ENCODE measurements around the gene ACY1. TPM values are rescaled to one million over a fixed set of nuclear protein-coding genes. Genes with fewer than 3 reads are reported as not detected.

Gene ACY1
- total and polyA plus RNA-seq, 2 of the 13 experiments (the other 11 are each of a cell fraction or from before 2014, with no cell fraction given), result 113 to 162 TPM

DNA sequence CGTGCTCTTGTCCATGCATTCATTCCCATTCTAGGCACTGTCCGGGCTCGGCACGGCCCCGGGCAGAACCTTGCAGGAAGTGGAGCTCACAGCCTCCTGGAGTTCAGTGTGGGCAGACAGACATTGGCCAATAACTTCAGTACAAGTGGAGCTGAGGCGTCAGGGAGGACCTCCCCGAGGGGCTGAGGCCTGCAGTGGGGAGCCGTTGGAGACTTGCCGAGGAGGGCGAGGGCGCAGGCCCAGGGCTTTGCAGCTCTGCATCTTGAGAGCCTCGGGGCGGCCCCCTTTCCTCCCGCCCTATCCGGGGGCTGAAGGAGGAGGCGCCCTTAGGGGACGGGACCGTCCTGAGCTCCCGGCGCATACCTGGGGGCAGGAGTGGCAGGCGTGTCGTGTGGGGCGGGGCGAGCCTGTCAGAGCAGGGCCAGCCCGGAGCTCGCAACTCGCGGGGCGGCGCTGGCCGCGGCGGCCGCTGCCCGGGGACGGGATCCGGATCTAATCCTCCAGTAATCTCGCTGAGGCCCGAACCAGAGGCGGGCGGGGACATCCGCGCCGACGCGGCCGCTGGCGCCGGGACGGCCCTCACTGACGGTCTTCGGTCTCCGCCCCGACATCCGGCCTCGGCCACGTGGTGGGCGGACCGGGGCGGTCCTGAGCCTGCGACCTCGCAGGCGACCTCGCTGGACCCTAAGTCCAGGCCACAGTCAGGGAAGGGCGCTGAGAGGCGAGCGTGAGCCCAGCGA lies at the start of gene ACY1 (continued):
- TF ChIP-seq ERF (CRISPR knock-in tag; IDR thresholded peaks at IDR 0.05) (peak; percentile 88; the same call in 1 of the 2 replicates), SIN3B (IDR thresholded peaks at IDR 0.05; ENCODE audit: low read length) (0 out of 2 replicates have a peak, but pooled peaks have one; percentile 12), PHF20 (CRISPR knock-in tag; IDR thresholded peaks at IDR 0.05) (peak; percentile 45; the same call in 1 of the 2 replicates), DMAP1 (CRISPR knock-in tag; IDR thresholded peaks at IDR 0.05) (peak; percentile 97), ARNT (IDR thresholded peaks at IDR 0.05) (no peak), ZNF33A (CRISPR knock-in tag; IDR thresholded peaks at IDR 0.05; ENCODE audit: borderline replicate concordance) (no peak), ZNF773 (CRISPR knock-in tag; IDR thresholded peaks at IDR 0.05; ENCODE audit: borderline replicate concordance) (peak; percentile 35; the same call in 1 of the 2 replicates), ZNF34 (CRISPR knock-in tag; IDR thresholded peaks at IDR 0.05; ENCODE audit: borderline replicate concordance) (no peak), NR3C1 (CRISPR knock-in tag; IDR thresholded peaks at IDR 0.05) (no peak), ZNF589 (CRISPR knock-in tag; conservative IDR thresholded peaks at IDR 0.05) (peak; percentile 76; the same call in 1 of the 2 replicates), RAD21 (CRISPR knock-in tag; IDR thresholded peaks at IDR 0.05) (0 out of 2 replicates have a peak, but pooled peaks have one; percentile 3), MAZ (IDR thresholded peaks at IDR 0.05; ENCODE audit: borderline replicate concordance, low read depth, low read length) (peak; percentile 80; the same call in 1 of the 2 replicates), MAZ (CRISPR knock-in tag; IDR thresholded peaks at IDR 0.05; ENCODE audit: low read depth) (peak; percentile 99), SMAD3 (CRISPR knock-in tag; IDR thresholded peaks at IDR 0.05) (no peak; the same call in 1 of the 2 replicates), TGIF2 (CRISPR knock-in tag; IDR thresholded peaks at IDR 0.05) (peak; percentile 81; the same call in 1 of the 2 replicates), ZFP1 (CRISPR knock-in tag; IDR thresholded peaks at IDR 0.05) (no peak), ZNF180 (CRISPR knock-in tag; IDR thresholded peaks at IDR 0.05; ENCODE audit: borderline replicate concordance, low read depth) (no peak), SP5 (CRISPR knock-in tag; IDR thresholded peaks at IDR 0.05; ENCODE audit: borderline replicate concordance, low read depth) (peak; percentile 99), ZNF687 (CRISPR knock-in tag; IDR thresholded peaks at IDR 0.05) (peak; percentile 87), NBN (conservative IDR thresholded peaks at IDR 0.05) (no peak), ZNF558 (CRISPR knock-in tag; IDR thresholded peaks at IDR 0.05; ENCODE audit: borderline replicate concordance) (no peak)
- TF ChIP-seq, protein P1, sequence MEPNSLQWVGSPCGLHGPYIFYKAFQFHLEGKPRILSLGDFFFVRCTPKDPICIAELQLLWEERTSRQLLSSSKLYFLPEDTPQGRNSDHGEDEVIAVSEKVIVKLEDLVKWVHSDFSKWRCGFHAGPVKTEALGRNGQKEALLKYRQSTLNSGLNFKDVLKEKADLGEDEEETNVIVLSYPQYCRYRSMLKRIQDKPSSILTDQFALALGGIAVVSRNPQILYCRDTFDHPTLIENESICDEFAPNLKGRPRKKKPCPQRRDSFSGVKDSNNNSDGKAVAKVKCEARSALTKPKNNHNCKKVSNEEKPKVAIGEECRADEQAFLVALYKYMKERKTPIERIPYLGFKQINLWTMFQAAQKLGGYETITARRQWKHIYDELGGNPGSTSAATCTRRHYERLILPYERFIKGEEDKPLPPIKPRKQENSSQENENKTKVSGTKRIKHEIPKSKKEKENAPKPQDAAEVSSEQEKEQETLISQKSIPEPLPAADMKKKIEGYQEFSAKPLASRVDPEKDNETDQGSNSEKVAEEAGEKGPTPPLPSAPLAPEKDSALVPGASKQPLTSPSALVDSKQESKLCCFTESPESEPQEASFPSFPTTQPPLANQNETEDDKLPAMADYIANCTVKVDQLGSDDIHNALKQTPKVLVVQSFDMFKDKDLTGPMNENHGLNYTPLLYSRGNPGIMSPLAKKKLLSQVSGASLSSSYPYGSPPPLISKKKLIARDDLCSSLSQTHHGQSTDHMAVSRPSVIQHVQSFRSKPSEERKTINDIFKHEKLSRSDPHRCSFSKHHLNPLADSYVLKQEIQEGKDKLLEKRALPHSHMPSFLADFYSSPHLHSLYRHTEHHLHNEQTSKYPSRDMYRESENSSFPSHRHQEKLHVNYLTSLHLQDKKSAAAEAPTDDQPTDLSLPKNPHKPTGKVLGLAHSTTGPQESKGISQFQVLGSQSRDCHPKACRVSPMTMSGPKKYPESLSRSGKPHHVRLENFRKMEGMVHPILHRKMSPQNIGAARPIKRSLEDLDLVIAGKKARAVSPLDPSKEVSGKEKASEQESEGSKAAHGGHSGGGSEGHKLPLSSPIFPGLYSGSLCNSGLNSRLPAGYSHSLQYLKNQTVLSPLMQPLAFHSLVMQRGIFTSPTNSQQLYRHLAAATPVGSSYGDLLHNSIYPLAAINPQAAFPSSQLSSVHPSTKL (CRISPR knock-in tag; IDR thresholded peaks at IDR 0.05), result peak; percentile 70
- TF ChIP-seq, protein P2, sequence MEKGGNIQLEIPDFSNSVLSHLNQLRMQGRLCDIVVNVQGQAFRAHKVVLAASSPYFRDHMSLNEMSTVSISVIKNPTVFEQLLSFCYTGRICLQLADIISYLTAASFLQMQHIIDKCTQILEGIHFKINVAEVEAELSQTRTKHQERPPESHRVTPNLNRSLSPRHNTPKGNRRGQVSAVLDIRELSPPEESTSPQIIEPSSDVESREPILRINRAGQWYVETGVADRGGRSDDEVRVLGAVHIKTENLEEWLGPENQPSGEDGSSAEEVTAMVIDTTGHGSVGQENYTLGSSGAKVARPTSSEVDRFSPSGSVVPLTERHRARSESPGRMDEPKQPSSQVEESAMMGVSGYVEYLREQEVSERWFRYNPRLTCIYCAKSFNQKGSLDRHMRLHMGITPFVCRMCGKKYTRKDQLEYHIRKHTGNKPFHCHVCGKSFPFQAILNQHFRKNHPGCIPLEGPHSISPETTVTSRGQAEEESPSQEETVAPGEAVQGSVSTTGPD (CRISPR knock-in tag; IDR thresholded peaks at IDR 0.05), result no peak

Data from HepG2 (cell line).